Neural cell (in vitro differentiated cells): Measurements from ENCODE around the gene BTG2.

Experiments used
- CTCF ChIP-seq: fragments of 450-650 bp; IDR thresholded peaks from 2 replicates; pipeline ENCODE4 v1.5.1; 2014; ENCODE audit warnings: antibody characterized with exemption, mild to moderate bottlenecking, moderate library complexity; ENCODE audit not compliant: poor library complexity, severe bottlenecking
- EP300 ChIP-seq: fragments of 450-650 bp; conservative IDR thresholded peaks from 2 replicates; pipeline ENCODE4 v1.6.1; 2014; ENCODE audit warnings: antibody characterized with exemption, mild to moderate bottlenecking, moderate library complexity; ENCODE audit not compliant: poor library complexity, severe bottlenecking
- EZH2 ChIP-seq: fragments of 200-600, 300-800 bp; shearing (Covaris generic), sonication (generic); IDR thresholded peaks from 2 replicates; pipeline ENCODE4 v1.6.1; 2014; ENCODE audit warnings: antibody characterized with exemption, low read length, borderline replicate concordance, mild to moderate bottlenecking; ENCODE audit not compliant: insufficient read depth, poor library complexity, severe bottlenecking
- POLR2AphosphoS5 ChIP-seq: IDR thresholded peaks from 2 replicates; pipeline ENCODE4 v1.6.1; 2012
- RAD21 ChIP-seq: fragments of 450-650 bp; conservative IDR thresholded peaks from 2 replicates; pipeline ENCODE4 v1.6.1; 2014; ENCODE audit warnings: antibody characterized with exemption, mild to moderate bottlenecking, moderate library complexity
- REST ChIP-seq: IDR thresholded peaks from 2 replicates; pipeline ENCODE4 v1.6.1; 2012; ENCODE audit warnings: borderline replicate concordance
- SMC3 ChIP-seq: fragments of 450-650 bp; conservative IDR thresholded peaks from 2 replicates; pipeline ENCODE4 v1.6.1; 2014; ENCODE audit warnings: antibody characterized with exemption, mild to moderate bottlenecking, moderate library complexity; ENCODE audit not compliant: poor library complexity
- TAF1 ChIP-seq: IDR thresholded peaks from 2 replicates; pipeline ENCODE4 v1.6.1; 2012; ENCODE audit warnings: low read depth

- TF ChIP-seq CTCF, result no peak
- no peak for TF ChIP-seq EP300
- no peak for TF ChIP-seq EZH2
- TF ChIP-seq POLR2AphosphoS5, result no peak
- TF ChIP-seq RAD21, result no peak
- TF ChIP-seq TAF1, result no peak
- no peak for TF ChIP-seq REST
- TF ChIP-seq SMC3, result no peak
Observed at GRCh38 chr1:203328714-203329122, 23.4 kb downstream of the BTG2 start.
